Natural killer cell (primary cell): ENCODE results near the gene SNAP47. TPM values are rescaled to one million over a fixed set of nuclear protein-coding genes. Genes with fewer than 3 reads are reported as not detected.
A peak's percentile ranks its signal among the peaks of the same experiment; 100 is the strongest.

ENCODE experiments used
- ATAC-seq, 3 donors: fragments of 150-1000 bp in 2 of 3; fragments of 200-7000 bp in 1 of 3; cut with Tn5 transposase; 1 replicate in 1 of 3; 2 replicates in 2 of 3; pipeline ENCODE4 v1.10.0; 2021; ENCODE audit warnings: mild to moderate bottlenecking in 2 of 3, moderate library complexity in 2 of 3
- DNase-seq, 2 donors: peaks; one replicate each; pipeline versions ENCODE4 v3.0.0 to v3.0.0-alpha.2; 2013 to 2021; ENCODE audit warnings: mixed read lengths in 1 of 2
- H3K27ac ChIP-seq: one replicate; pipeline ENCODE4 v1.5.1; 2013; ENCODE audit warnings: mild to moderate bottlenecking, low read length
- H3K27me3 ChIP-seq: one replicate; pipeline ENCODE4 v1.6.1; 2013; ENCODE audit warnings: low read length; ENCODE audit not compliant: control insufficient read depth, insufficient read depth
- H3K36me3 ChIP-seq: one replicate; pipeline ENCODE4 v1.6.1; 2013; ENCODE audit warnings: low read length; ENCODE audit not compliant: control insufficient read depth, insufficient read depth
- H3K4me1 ChIP-seq: one replicate; pipeline ENCODE4 v1.6.1; 2013; ENCODE audit warnings: low read length; ENCODE audit not compliant: control insufficient read depth, insufficient read depth
- H3K4me3 ChIP-seq: one replicate; pipeline ENCODE4 v1.5.1; 2013; ENCODE audit warnings: low read length
- H3K9me3 ChIP-seq: one replicate; pipeline ENCODE4 v1.6.1; 2013; ENCODE audit warnings: low read length; ENCODE audit not compliant: control insufficient read depth, insufficient read depth
- H3K27ac Mint-ChIP-seq, 2 donors: one replicate each; pipeline ENCODE4 v1.8.0; 2022; ENCODE audit warnings: mild to moderate bottlenecking in 2 of 2, mixed read lengths in 2 of 2, moderate library complexity in 1 of 2
- H3K27me3 Mint-ChIP-seq, 2 donors: one replicate each; pipeline ENCODE4 v1.8.0; 2022; ENCODE audit warnings: low read depth in 2 of 2, mixed read lengths in 2 of 2
- H3K36me3 Mint-ChIP-seq: one replicate; pipeline ENCODE4 v1.8.0; 2022; ENCODE audit warnings: mixed read lengths
- H3K4me1 Mint-ChIP-seq, 2 donors: one replicate each; pipeline ENCODE4 v1.8.0; 2022; ENCODE audit warnings: mixed read lengths in 2 of 2
- H3K4me3 Mint-ChIP-seq: one replicate; pipeline ENCODE4 v1.8.0; 2022; ENCODE audit warnings: mild to moderate bottlenecking, moderate library complexity, mixed read lengths
- H3K9me3 Mint-ChIP-seq, 2 donors: one replicate each; pipeline ENCODE4 v1.8.0; 2022; ENCODE audit warnings: mixed read lengths in 2 of 2
- WGBS: methylation state at CpG from one replicate; pipeline ENCODE4 v1.1.7; 2013; ENCODE audit warnings: missing lambda C conversion rate; ENCODE audit not compliant: insufficient coverage; 5-methylcytosine and 5-hydroxymethylcytosine counted together
- intact Hi-C: fragments of 100-400 bp; cut with micrococcal nuclease; formaldehyde crosslinking; loops from one replicate; pipeline ENCODE4 v1.14.2; 2022
- total RNA-seq, 4 donors: library from RNA; stranded (reverse); fragments of 120-200 nt in 1 of 4; gene quantifications; one replicate each; pipeline versions ENCODE4 v1.2.3 to v1.2.4, GENCODE V29; 2013 to 2022
- TF ChIP-seq, protein P1 (sequence below): fragments of 200-600 bp; IDR thresholded peaks from one replicate; pipeline ENCODE4 v1.8.0; 2022; ENCODE audit warnings: antibody characterized with exemption

The SNAP47 gene
- total RNA-seq, 3 donors from 2014 or later (not counting 1 experiment from before 2014, with no cell fraction given), result 19.0 to 24.2 (median 23.1) TPM

- H3K9me3 ChIP-seq, result no peaks in the 10 kb centered on the region
- H3K27ac ChIP-seq, result no peak overlapping the region
- peaks cover 42% of the 10 kb centered on the region for H3K4me1 ChIP-seq
- intact Hi-C loops, result no loop called here
- peaks cover 23% of the 10 kb centered on the region for H3K36me3 ChIP-seq
- ATAC-seq (no peak), DNase-seq (no peak)
- TF ChIP-seq, protein P1, sequence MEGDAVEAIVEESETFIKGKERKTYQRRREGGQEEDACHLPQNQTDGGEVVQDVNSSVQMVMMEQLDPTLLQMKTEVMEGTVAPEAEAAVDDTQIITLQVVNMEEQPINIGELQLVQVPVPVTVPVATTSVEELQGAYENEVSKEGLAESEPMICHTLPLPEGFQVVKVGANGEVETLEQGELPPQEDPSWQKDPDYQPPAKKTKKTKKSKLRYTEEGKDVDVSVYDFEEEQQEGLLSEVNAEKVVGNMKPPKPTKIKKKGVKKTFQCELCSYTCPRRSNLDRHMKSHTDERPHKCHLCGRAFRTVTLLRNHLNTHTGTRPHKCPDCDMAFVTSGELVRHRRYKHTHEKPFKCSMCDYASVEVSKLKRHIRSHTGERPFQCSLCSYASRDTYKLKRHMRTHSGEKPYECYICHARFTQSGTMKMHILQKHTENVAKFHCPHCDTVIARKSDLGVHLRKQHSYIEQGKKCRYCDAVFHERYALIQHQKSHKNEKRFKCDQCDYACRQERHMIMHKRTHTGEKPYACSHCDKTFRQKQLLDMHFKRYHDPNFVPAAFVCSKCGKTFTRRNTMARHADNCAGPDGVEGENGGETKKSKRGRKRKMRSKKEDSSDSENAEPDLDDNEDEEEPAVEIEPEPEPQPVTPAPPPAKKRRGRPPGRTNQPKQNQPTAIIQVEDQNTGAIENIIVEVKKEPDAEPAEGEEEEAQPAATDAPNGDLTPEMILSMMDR, result no peak
- Mint-ChIP-seq H3K4me3 (no peak overlapping the region), H3K4me1 (peaks cover 39 to 42% of the 10 kb centered on the region in 2 donors), H3K27me3 (peaks cover 0 to 3% of the 10 kb centered on the region in 2 donors), H3K9me3 (no peaks in the 10 kb centered on the region), H3K36me3 (peaks cover 7% of the 10 kb centered on the region), H3K27ac (no peak overlapping the region)
- no peaks in the 10 kb centered on the region for H3K27me3 ChIP-seq
- no peak overlapping the region for H3K4me3 ChIP-seq
- WGBS, result 96% methylated on average over 8 of the region's 9 CpGs
These were observed 25.1 kb downstream of the SNAP47 start for GRCh38 chr1:227760377-227760776.

- Histone ChIP-seq H3K4me3 (no peak overlapping the region), H3K4me1 (peaks cover 55% of the 10 kb centered on the region), H3K27me3 (no peaks in the 10 kb centered on the region), H3K9me3 (no peaks in the 10 kb centered on the region), H3K27ac (peak overlapping the region; percentile 1), H3K36me3 (peaks cover 21% of the 10 kb centered on the region)
- H3K27ac Mint-ChIP-seq, result peak overlapping the region in 1 of 2 donors; percentile 74
- peak overlapping the region; percentile 17 for H3K4me3 Mint-ChIP-seq
- no peak for ATAC-seq
- DNase-seq, result no peak
- H3K4me1 Mint-ChIP-seq, result peaks cover 52 to 55% of the 10 kb centered on the region in 2 donors
- WGBS, result 86% methylated on average over 17 of the region's 17 CpGs
- H3K27me3 Mint-ChIP-seq, result peaks cover 0 to 3% of the 10 kb centered on the region in 2 donors
- no peaks in the 10 kb centered on the region for H3K9me3 Mint-ChIP-seq
- TF ChIP-seq, protein P1, result no peak
- peaks cover 7% of the 10 kb centered on the region for H3K36me3 Mint-ChIP-seq
- intact Hi-C loops, result loop anchor here (1.0 to 2.0 kb wide), 3 partner anchors 185 to 280 kb away; partner anchors contain the start of gene WNT9A
These were observed 26.5 kb downstream of the SNAP47 start for GRCh38 chr1:227761621-227762230.

DNA sequence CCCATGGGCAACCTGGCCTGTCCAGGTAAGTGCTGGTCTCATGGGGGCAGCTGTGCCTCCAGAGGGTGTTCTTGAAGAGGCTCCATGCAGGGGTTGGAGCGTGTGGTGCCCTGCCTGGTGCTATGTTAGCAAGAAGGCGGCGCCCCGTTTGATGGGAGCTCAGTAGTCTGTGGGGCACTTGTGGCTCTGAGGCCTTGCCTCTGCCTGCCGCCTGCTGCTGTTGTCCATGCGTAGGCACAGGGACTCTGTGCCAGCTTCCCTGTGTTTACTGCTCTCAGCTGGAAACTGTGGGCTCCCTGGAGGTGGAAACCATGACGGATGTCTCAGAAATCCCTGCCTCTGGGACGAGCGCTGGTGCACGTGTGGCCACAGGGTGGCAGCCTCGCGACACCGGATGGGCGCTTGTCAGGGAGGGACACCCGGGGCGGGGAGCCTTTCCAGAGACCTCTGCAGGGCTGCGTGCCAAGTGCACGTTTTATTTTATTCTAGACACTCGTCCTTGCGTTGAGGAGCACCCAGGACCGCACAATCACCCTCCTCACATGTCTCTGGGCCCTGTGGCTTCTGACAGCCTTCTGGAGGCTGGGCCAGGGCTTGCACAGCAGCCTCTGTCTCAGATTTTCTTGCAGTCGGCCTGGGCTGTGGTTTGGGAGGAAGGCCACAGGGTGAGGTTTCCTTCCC, 27.1 kb downstream of the SNAP47 start:
- Mint-ChIP-seq H3K9me3 (no peaks in the 10 kb centered on the region), H3K36me3 (peaks cover 7% of the 10 kb centered on the region), H3K27me3 (peaks cover 0 to 3% of the 10 kb centered on the region in 2 donors), H3K27ac (peak overlapping the region; percentile 41 to 74), H3K4me3 (peak overlapping the region; percentile 76), H3K4me1 (peaks cover 59 to 62% of the 10 kb centered on the region in 2 donors)
- TF ChIP-seq, protein P1, result peak; percentile 81
- H3K27me3 ChIP-seq, result no peaks in the 10 kb centered on the region
- H3K9me3 ChIP-seq, result no peaks in the 10 kb centered on the region
- no peak overlapping the region for H3K4me3 ChIP-seq
- intact Hi-C loops, result loop anchor here (1.0 to 2.0 kb wide), 3 partner anchors 184 to 281 kb away; partner anchors contain the start of gene WNT9A
- DNase-seq, result peak; percentile 75 to 94
- H3K27ac ChIP-seq, result peak overlapping the region; percentile 1
- peaks cover 21% of the 10 kb centered on the region for H3K36me3 ChIP-seq
- peak; percentile 64 to 82 (median 68) for ATAC-seq
- peaks cover 62% of the 10 kb centered on the region for H3K4me1 ChIP-seq
- WGBS, result 16% methylated on average over 21 of the region's 22 CpGs
